Brain microvascular endothelial cell (primary cell): Measurements from ENCODE around the gene EBI3.
"Not testable (repeated sequence)": the region's sequence is repeated elsewhere in the genome, so short reads cannot be mapped to it uniquely, and the experiment has no call there.

Experiments
- DNase-seq: peaks from one replicate; pipeline ENCODE4 v3.0.0-alpha.2; 2020
- H3K27ac ChIP-seq: fragments of 250-450 bp; sonication (Bioruptor Pico); 2 replicates; pipeline ENCODE4 v1.5.1; 2020; ENCODE audit warnings: mild to moderate bottlenecking, moderate library complexity
- H3K27me3 ChIP-seq: fragments of 250-450 bp; sonication (Bioruptor Pico); replicated peaks from 2 replicates; pipeline ENCODE4 v1.5.1; 2020; ENCODE audit warnings: mild to moderate bottlenecking
- H3K36me3 ChIP-seq: fragments of 250-450 bp; sonication (Bioruptor Pico); replicated peaks from 2 replicates; pipeline ENCODE4 v1.5.1; 2020; ENCODE audit warnings: mild to moderate bottlenecking
- H3K4me3 ChIP-seq: 2 replicates; pipeline ENCODE4 v1.5.1; 2011; ENCODE audit warnings: low read depth, mild to moderate bottlenecking, control low read depth, low read length, moderate library complexity
- in situ Hi-C: cut with HindIII; loops from 2 replicates; pipeline ENCODE4 v1.10.0; 2017; ENCODE audit warnings: low sequenced_read_pairs, low pct_ligation_motif_present
- TF ChIP-seq, protein P1 (sequence below): IDR thresholded peaks from 2 replicates; pipeline ENCODE4 v1.5.1; 2011; ENCODE audit warnings: low read depth, mild to moderate bottlenecking, moderate library complexity, low read length, control low read depth, inconsistent platforms; ENCODE audit errors: missing control alignments

The EBI3 gene

DNA sequence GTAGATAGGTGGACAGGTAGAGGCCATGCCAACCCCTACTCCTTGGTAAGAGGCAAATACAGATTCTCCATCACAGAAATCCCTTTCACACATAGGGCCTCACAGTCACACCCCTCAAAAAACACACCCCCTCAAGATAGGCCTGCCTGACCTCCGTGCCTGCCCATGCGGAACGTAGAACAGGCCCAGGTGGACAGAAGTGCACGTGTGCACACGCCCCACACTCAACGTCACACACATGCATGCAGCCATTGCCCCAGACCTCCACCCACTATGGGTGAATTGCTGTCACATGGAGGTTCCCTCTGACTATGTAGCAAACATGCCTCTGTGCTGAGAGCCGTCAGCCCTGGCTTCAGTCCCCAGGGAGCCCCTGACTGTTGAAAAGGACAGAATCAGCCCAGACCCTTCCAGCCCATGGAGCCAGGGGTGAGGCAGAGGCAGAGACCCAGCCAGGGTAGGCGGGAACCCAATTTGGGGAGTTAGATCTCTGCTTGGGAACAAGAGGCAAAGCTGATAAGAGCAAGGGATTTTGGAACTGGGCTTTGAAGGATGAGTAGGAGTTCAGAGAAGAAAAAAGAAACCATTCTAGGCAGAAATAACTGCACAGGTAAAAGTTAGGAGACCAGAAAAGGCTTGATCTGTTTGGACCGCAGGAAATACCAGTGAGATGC, 43.8 kb upstream of the EBI3 start:
- H3K4me3 ChIP-seq, result no peak overlapping the region
- in situ Hi-C loops, result no loop called here
- no peak overlapping the region for H3K27ac ChIP-seq
- TF ChIP-seq, protein P1, sequence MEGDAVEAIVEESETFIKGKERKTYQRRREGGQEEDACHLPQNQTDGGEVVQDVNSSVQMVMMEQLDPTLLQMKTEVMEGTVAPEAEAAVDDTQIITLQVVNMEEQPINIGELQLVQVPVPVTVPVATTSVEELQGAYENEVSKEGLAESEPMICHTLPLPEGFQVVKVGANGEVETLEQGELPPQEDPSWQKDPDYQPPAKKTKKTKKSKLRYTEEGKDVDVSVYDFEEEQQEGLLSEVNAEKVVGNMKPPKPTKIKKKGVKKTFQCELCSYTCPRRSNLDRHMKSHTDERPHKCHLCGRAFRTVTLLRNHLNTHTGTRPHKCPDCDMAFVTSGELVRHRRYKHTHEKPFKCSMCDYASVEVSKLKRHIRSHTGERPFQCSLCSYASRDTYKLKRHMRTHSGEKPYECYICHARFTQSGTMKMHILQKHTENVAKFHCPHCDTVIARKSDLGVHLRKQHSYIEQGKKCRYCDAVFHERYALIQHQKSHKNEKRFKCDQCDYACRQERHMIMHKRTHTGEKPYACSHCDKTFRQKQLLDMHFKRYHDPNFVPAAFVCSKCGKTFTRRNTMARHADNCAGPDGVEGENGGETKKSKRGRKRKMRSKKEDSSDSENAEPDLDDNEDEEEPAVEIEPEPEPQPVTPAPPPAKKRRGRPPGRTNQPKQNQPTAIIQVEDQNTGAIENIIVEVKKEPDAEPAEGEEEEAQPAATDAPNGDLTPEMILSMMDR, result no peak
- DNase-seq, result no peak
- peaks cover under 1% of the 10 kb centered on the region for H3K36me3 ChIP-seq
- H3K27me3 ChIP-seq, result no peaks in the 10 kb centered on the region

DNA sequence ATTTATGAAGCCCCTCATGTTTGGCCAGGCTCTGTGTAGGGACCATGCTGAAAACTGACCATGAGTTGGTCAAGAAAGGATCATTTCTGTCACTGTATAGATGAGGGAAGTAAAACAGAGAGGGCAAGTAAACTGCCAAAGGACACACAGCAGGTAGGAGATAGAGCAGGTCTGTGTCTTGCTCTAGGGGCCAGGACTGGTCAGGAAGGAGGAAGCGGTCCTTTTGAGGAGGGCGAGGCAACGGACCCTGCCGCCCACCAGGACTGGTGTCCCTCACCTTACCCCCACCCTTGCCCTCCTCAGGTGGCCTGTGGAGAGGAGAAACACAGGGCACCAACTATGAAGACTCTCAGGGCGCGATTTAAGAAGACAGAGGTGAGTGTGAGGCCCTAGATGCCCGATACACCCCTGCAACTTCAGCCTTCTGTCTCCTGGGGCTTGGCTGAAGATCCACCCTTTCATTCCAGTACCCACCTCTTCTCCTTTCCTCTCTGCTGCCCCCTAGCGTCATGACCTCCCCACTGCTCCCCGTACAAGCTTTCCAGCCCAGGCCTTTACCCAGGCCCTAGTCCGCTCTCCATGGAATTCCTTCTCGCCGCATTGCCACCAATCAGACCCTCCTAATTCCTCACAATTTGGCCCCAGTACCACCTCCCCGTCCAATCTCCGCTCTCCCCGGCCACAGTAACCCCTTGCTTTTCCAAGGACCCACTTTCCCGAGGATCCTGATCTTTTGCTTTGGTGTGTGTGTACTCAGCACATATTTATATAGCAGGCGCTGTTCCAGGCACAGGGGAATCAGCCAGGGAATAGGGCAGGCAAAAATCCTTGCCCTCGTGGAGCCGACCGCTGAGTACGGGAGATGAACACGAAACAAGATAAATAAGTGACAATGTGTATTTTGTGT, 43.0 kb upstream of the EBI3 start:
- Histone ChIP-seq H3K36me3 (no peaks in the 10 kb centered on the region), H3K27ac (no peak overlapping the region), H3K4me3 (no peak overlapping the region), H3K27me3 (no peaks in the 10 kb centered on the region)
- TF ChIP-seq, protein P1, result peak; percentile 94
- peak; percentile 60 for DNase-seq
- in situ Hi-C loops, result no loop called here

DNA sequence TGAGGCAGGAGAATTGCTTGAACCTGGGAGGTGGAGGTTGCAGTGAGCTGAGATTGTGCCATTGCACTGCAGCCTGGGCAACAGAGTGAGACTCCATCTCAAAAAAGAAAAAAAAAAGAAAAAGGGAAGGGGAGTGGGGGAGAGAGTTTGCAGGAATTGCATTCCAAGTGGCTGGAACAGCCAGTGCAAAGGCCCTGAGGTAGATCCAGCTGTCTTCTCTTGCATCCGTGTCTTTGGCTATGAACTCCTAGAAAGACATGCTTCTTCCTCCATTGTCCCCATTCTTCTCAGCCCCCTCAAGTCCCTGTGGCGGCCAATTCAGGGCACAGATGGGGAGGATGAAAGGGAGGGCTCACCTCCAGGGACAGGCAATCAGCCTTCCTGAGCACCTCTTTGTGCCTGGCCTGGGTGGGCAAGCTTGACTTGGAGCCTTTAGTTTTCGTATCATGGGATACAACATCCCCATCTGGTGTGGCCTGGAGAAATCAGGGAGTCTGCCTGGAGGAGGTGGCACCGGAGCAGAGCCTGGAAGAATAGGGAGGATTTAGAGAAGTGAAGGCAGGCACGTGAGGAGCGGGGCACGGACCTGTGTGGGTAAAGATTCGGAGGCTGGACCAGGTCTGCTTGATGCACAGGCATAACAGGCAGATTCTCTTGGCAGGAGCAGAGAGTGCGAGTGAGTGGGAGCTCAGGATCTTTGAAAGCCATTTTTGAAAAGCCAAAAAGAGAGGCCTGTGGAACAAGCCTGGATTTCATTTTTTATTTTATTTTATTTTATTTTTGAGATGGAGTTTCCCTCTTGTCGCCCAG, 41.8 kb upstream of the EBI3 start:
- no peak for DNase-seq
- Histone ChIP-seq H3K27me3 (no peaks in the 10 kb centered on the region), H3K36me3 (no peaks in the 10 kb centered on the region), H3K4me3 (no peak overlapping the region), H3K27ac (no peak overlapping the region)
- TF ChIP-seq, protein P1, result no peak
- in situ Hi-C loops, result no loop called here

DNA sequence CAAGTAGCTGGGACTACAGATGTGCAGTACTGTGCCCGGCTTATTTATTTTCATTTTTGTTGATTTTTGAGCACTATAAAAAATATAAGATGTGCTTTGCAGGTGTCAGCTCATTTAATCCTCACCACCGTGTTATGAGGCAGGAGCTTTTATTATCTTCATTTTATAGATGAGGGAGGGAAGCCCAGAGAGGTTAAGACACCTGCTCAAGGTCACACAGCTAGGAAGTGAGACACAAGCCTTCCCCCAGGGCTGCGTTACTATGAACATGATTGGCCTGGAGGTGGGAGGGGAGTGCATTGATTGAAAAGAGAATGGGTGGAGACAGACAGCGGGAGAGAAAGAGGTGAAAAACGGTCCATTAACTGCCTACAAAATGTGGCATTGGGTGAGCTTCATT, 39.7 kb upstream of the EBI3 start:
- TF ChIP-seq, protein P1, result no peak
- in situ Hi-C loops, result no loop called here
- DNase-seq, result no peak
- Histone ChIP-seq H3K36me3 (no peaks in the 10 kb centered on the region), H3K27ac (no peak overlapping the region), H3K27me3 (peaks cover 5% of the 10 kb centered on the region), H3K4me3 (no peak overlapping the region)

DNA sequence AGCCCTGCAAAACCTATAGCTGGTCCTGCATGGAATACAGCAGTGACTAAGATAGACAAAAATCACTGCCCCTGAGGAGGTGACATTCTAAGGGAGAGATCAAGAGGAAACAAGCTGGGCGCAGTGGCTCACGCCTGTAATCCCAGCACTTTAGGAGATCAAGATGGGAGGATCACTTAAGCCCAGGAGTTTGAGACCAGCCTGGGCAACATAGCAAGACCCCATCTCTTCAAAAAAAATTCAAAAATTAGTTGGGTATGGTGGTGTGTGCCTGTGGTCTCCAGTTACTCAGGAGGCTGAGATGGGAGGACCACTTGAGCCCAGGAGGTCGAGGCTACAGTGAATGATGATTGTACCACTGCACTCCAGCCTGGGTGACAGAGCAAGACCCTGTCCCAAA, 36.8 kb upstream of the EBI3 start:
- in situ Hi-C loops, H3K27ac ChIP-seq, H3K4me3 ChIP-seq, H3K36me3 ChIP-seq, H3K27me3 ChIP-seq, DNase-seq: not testable (repeated sequence)

DNA sequence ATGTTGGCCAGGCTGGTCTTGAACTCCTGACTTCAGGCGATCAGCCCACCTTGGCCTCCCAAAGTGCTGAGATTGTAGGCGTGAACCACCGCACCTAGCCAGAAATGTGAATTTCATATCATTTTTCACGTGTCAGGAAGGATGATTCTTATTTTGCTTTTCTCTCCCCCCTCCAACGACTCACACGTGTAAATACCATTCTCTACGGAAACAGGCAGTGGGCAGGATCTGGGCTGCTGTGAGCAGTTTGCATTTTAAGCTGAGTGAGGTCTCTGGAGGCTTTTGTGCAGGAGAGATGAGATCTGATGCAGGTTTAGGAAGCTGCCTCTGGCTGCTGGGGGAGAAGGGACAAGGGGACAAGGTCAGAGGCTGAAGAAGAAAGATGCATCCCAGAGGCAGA, 35.0 kb upstream of the EBI3 start:
- DNase-seq, result no peak
- in situ Hi-C loops, result no loop called here
- TF ChIP-seq, protein P1, result no peak
- Histone ChIP-seq H3K27ac (no peak overlapping the region), H3K27me3 (peaks cover 15% of the 10 kb centered on the region), H3K36me3 (no peaks in the 10 kb centered on the region), H3K4me3 (no peak overlapping the region)
